Kidney epithelial cell (primary cell): ENCODE results near the gene TMOD1. TPM values are rescaled to one million over a fixed set of nuclear protein-coding genes. Genes with fewer than 3 reads are reported as not detected.

Source experiments
- DNase-seq: peaks from one replicate; pipeline ENCODE4 v3.0.0-alpha.2; 2010; ENCODE audit warnings: low read depth
- H3K27me3 ChIP-seq: 2 replicates; pipeline ENCODE4 v1.6.0; 2011; ENCODE audit warnings: low read length; ENCODE audit not compliant: control insufficient read depth, insufficient read depth
- H3K36me3 ChIP-seq: 2 replicates; pipeline ENCODE4 v1.5.1; 2011; ENCODE audit warnings: low read length; ENCODE audit not compliant: control insufficient read depth, insufficient read depth
- H3K4me3 ChIP-seq: 2 replicates; pipeline ENCODE4 v1.5.1; 2011; ENCODE audit warnings: low read depth, mild to moderate bottlenecking, control low read depth, low read length
- total RNA-seq: library from RNA; depleted of rRNA; stranded (reverse); fragments of >200 nt; gene quantifications from 2 replicates; pipeline ENCODE4 v1.2.3, GENCODE V29; 2015
- TF ChIP-seq, protein P1 (sequence below): IDR thresholded peaks from 2 replicates; pipeline ENCODE4 v1.5.1; 2011; ENCODE audit warnings: mild to moderate bottlenecking, moderate library complexity, low read length, control low read depth, inconsistent platforms; ENCODE audit not compliant: insufficient read depth, poor library complexity, severe bottlenecking

TMOD1 gene
- total RNA-seq, 1 donor from 2014 or later, result 0.08 TPM

DNA sequence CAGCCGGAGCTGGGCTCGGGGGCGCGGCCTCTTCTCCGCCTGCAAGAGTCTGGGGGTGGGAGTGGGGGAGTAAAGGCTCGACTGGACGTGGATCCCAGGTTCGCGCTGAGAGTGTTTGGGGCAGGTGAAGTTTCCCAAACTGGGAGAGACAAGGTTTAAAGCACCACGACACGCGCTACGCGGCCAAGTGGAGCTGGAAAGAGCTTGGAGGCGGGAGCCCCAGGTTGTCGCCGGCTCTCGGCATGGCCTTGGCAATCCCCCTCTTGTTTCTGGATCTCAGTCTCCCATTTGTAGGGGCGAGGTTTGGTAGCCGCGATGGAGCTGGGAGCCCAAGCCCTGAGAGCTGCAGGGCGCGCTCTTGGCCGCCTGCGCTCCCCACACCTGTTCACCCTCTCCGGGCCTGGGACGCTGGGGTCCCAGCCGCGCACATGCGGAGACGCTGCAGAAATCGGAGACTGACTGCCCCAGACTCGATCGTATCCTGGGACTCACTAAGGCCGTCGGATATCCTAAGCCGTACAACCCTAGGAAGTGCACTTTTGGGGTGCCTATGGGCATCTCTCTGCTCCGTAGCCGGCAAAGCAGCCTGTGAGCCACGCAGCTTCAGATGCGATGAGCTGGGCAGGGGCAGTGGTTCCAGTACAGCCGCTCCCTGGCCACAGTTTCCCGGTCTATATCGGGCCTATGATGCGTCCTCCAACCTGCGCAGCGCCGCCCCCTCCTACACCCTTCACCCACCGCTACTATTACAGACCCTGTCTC lies 937 bp downstream of the TMOD1 start:
- TF ChIP-seq, protein P1, sequence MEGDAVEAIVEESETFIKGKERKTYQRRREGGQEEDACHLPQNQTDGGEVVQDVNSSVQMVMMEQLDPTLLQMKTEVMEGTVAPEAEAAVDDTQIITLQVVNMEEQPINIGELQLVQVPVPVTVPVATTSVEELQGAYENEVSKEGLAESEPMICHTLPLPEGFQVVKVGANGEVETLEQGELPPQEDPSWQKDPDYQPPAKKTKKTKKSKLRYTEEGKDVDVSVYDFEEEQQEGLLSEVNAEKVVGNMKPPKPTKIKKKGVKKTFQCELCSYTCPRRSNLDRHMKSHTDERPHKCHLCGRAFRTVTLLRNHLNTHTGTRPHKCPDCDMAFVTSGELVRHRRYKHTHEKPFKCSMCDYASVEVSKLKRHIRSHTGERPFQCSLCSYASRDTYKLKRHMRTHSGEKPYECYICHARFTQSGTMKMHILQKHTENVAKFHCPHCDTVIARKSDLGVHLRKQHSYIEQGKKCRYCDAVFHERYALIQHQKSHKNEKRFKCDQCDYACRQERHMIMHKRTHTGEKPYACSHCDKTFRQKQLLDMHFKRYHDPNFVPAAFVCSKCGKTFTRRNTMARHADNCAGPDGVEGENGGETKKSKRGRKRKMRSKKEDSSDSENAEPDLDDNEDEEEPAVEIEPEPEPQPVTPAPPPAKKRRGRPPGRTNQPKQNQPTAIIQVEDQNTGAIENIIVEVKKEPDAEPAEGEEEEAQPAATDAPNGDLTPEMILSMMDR, result no peak
- Histone ChIP-seq H3K4me3 (peak overlapping the region; percentile 45), H3K36me3 (no peaks in the 10 kb centered on the region), H3K27me3 (peaks cover 34% of the 10 kb centered on the region)
- no peak for DNase-seq

- H3K27me3 ChIP-seq, result peaks cover 34% of the 10 kb centered on the region
These were observed 1.8 kb downstream of the TMOD1 start for GRCh38 chr9:97502984-97503861.

GRCh38 chr9:97503862-97504210 lies 2.4 kb downstream of the TMOD1 start:
- Histone ChIP-seq H3K27me3 (peaks cover 34% of the 10 kb centered on the region), H3K36me3 (no peaks in the 10 kb centered on the region), H3K4me3 (no peak overlapping the region)
- DNase-seq, result no peak
- TF ChIP-seq, protein P1, result no peak

More at GRCh38 chr9:97502984-97503861, 1.8 kb downstream of the TMOD1 start:
- Histone ChIP-seq H3K4me3 (no peak overlapping the region), H3K36me3 (no peaks in the 10 kb centered on the region)
- TF ChIP-seq, protein P1, result peak; percentile 10
- DNase-seq, result no peak

GRCh38 chr9:97504381-97505216 lies 3.1 kb downstream of the TMOD1 start:
- peaks cover 34% of the 10 kb centered on the region for H3K27me3 ChIP-seq
- TF ChIP-seq, protein P1, result no peak
- no peak for DNase-seq
- no peaks in the 10 kb centered on the region for H3K36me3 ChIP-seq
- no peak overlapping the region for H3K4me3 ChIP-seq

DNA sequence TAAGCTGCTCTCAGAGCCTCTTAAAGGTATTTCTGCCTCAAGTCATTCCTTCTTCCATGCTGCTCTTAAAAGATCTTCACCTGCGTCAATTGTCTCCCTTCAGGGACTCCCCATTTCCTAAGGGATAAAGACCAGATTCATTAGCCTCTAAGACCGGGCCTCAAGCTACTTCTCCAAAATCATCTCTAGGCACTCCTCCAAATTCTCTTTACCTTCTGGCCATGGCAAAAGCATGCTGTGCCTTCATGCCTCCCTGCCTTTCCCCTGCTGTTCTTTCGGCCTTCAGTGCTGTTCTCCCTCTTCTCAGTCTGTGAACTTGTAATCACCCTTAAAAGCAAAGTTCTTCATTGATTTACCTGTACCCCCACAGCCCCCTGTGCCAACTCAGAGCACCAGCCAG lies 4.4 kb downstream of the TMOD1 start:
- peaks cover 34% of the 10 kb centered on the region for H3K27me3 ChIP-seq
- DNase-seq, result no peak
- TF ChIP-seq, protein P1, result no peak
- H3K36me3 ChIP-seq, result no peaks in the 10 kb centered on the region
- no peak overlapping the region for H3K4me3 ChIP-seq
